ENCODE data around the gene S100A13. TPM values are rescaled to one million over a fixed set of nuclear protein-coding genes. Genes with fewer than 3 reads are reported as not detected.

Gene S100A13
- total RNA-seq, 1 experiment from 2014 or later, result 11.0 TPM

DNA sequence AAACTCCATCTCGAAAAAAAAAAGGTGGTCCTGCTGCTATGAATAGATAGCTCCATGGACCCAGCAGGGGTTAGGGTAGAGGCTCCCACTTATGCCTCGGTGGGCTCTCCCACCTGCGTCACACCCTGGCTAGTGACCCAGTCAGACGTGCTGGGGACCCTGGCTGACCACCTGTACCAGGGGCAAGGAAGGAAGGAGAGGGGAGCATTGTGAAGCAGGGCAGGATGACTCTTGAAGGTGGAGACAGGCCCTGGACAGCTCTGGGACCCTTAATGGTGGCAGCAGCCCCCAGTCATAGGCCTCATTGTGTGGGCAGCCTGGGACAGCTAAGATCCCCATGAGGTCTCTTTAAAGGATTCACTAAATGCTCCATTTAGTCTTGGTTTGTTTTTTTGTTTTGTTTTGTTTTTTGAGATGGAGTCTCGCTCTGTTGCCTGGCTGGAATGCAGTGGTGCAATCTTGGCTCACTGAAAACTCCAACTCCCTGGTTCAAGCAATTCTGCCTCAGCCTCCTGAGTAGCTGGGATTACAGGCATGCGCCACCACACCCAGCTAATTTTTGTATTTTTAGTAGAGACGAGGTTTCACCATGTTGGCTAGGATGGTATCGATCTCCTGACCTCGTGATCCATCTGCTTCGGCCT, 20.8 kb upstream of the S100A13 start:
- TF ChIP-seq EZH2 (IDR thresholded peaks at IDR 0.05; ENCODE audit: borderline replicate concordance, low read depth, low read length, poor library complexity, severe bottlenecking), result no peak
- TF ChIP-seq, protein P1, sequence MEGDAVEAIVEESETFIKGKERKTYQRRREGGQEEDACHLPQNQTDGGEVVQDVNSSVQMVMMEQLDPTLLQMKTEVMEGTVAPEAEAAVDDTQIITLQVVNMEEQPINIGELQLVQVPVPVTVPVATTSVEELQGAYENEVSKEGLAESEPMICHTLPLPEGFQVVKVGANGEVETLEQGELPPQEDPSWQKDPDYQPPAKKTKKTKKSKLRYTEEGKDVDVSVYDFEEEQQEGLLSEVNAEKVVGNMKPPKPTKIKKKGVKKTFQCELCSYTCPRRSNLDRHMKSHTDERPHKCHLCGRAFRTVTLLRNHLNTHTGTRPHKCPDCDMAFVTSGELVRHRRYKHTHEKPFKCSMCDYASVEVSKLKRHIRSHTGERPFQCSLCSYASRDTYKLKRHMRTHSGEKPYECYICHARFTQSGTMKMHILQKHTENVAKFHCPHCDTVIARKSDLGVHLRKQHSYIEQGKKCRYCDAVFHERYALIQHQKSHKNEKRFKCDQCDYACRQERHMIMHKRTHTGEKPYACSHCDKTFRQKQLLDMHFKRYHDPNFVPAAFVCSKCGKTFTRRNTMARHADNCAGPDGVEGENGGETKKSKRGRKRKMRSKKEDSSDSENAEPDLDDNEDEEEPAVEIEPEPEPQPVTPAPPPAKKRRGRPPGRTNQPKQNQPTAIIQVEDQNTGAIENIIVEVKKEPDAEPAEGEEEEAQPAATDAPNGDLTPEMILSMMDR (conservative IDR thresholded peaks at IDR 0.05; ENCODE audit: low read depth, low read length), result no peak

DNA sequence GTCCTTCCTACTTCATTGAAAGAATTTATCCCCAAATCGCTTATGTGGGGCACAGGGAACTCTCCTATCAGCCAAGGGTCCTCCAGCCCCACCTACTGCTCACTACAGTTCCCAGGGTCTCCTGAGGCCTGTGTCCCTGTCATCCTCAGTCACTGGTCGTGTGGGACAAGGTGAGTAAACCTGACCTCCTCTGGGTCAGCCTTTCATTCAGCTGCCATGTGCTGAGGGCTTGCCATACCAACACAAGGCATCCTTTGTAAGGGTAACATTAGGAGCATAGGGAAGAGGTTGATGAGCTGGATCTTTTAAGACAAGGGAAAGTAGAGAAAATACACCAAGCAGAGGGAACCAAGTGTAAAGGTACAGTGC, 20.0 kb upstream of the S100A13 start:
- CTCF ChIA-PET, result no interaction called here
- POLR2A ChIA-PET (ENCODE audit: low non-redundant PET), result no interaction called here
- Histone ChIP-seq H3K27me3 (replicated peaks; ENCODE audit: insufficient read depth, low read depth, low read length, poor library complexity) (no peaks in the 10 kb centered on the region), H3K36me3 (ENCODE audit: insufficient read depth, low read length, poor library complexity, severe bottlenecking) (peaks cover 52% of the 10 kb centered on the region), H3K9me3 (ENCODE audit: low read depth, low read length, poor library complexity, severe bottlenecking) (no peaks in the 10 kb centered on the region), H3K27ac (ENCODE audit: low read depth, low read length, poor library complexity, severe bottlenecking) (no peak overlapping the region), H3K4me3 (ENCODE audit: low read depth, low read length, poor library complexity, severe bottlenecking) (no peak overlapping the region), H3K4me1 (ENCODE audit: insufficient read depth, low read length, poor library complexity, severe bottlenecking) (no peaks in the 10 kb centered on the region)
- no TSS peak for BruUV-seq (replicated peaks)
- no peak for DNase-seq (ENCODE audit: low spot score)
- TF ChIP-seq, protein P1 (conservative IDR thresholded peaks at IDR 0.05; ENCODE audit: low read depth, low read length), result no peak
- no peak for TF ChIP-seq EZH2 (IDR thresholded peaks at IDR 0.05; ENCODE audit: borderline replicate concordance, low read depth, low read length, poor library complexity, severe bottlenecking)
- intact Hi-C loops (cut with micrococcal nuclease; ENCODE audit: unreplicated experiment), result no loop called here

More for the DNA sequence above, 20.8 kb upstream of the S100A13 start:
- no peak overlapping the region for H3K27ac ChIP-seq (ENCODE audit: low read depth, low read length, poor library complexity, severe bottlenecking)
- CTCF ChIA-PET, result no interaction called here
- no TSS peak for BruUV-seq (replicated peaks)
- H3K9me3 ChIP-seq (ENCODE audit: low read depth, low read length, poor library complexity, severe bottlenecking), result no peaks in the 10 kb centered on the region
- no peaks in the 10 kb centered on the region for H3K27me3 ChIP-seq (replicated peaks; ENCODE audit: insufficient read depth, low read depth, low read length, poor library complexity)
- intact Hi-C loops (cut with micrococcal nuclease; ENCODE audit: unreplicated experiment), result no loop called here
- H3K4me1 ChIP-seq (ENCODE audit: insufficient read depth, low read length, poor library complexity, severe bottlenecking), result no peaks in the 10 kb centered on the region
- no peak overlapping the region for H3K4me3 ChIP-seq (ENCODE audit: low read depth, low read length, poor library complexity, severe bottlenecking)
- peaks cover 44% of the 10 kb centered on the region for H3K36me3 ChIP-seq (ENCODE audit: insufficient read depth, low read length, poor library complexity, severe bottlenecking)
- DNase-seq (ENCODE audit: low spot score), result no peak
- POLR2A ChIA-PET (ENCODE audit: low non-redundant PET), result interaction anchor here (0.6 kb wide), 1 partner anchor 15 kb away, joined by 4 read pairs; no protein-coding TSS in a partner anchor

DNA sequence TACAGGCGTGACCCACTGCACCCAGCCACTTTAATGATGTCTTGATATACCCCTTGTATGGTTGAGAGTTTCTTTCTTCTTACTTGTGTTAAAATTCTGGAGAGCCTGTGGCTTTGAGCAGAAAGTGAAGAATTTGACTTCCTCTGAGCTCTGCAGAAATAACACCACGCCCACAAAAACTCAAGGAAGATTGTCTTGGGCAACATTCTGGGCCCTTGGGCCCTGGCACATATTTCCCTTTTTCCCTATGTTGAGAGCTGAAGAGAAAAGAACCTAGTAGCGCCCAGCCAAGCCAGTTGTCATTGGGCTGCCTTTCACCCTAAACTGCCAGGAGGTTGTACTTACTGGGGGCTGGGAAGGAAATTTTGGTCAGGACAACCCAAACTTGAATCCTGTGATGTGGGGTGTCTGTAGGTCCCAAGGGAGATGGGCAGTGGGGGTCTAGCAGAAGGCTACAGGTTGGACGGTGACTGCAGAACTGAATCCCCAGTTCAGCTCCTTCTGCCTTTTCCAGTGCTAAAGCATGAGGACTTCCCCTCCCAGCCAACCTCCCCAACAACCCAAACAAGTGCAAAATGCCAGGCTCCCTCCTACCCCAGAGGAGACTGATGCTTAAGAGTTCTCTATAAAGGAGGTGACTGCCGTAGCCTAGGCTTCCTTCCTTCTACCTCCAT, 19.5 kb upstream of the S100A13 start:
- CTCF ChIA-PET, result no interaction called here
- intact Hi-C loops (cut with micrococcal nuclease; ENCODE audit: unreplicated experiment), result no loop called here
- H3K27me3 ChIP-seq (replicated peaks; ENCODE audit: insufficient read depth, low read depth, low read length, poor library complexity), result no peaks in the 10 kb centered on the region
- H3K4me3 ChIP-seq (ENCODE audit: low read depth, low read length, poor library complexity, severe bottlenecking), result no peak overlapping the region
- POLR2A ChIA-PET (ENCODE audit: low non-redundant PET), result no interaction called here
- H3K4me1 ChIP-seq (ENCODE audit: insufficient read depth, low read length, poor library complexity, severe bottlenecking), result no peaks in the 10 kb centered on the region
- no peak for DNase-seq (ENCODE audit: low spot score)
- H3K36me3 ChIP-seq (ENCODE audit: insufficient read depth, low read length, poor library complexity, severe bottlenecking), result peaks cover 57% of the 10 kb centered on the region
- no peaks in the 10 kb centered on the region for H3K9me3 ChIP-seq (ENCODE audit: low read depth, low read length, poor library complexity, severe bottlenecking)
- no peak overlapping the region for H3K27ac ChIP-seq (ENCODE audit: low read depth, low read length, poor library complexity, severe bottlenecking)
- TF ChIP-seq, protein P1 (conservative IDR thresholded peaks at IDR 0.05; ENCODE audit: low read depth, low read length), result no peak
- TF ChIP-seq EZH2 (IDR thresholded peaks at IDR 0.05; ENCODE audit: borderline replicate concordance, low read depth, low read length, poor library complexity, severe bottlenecking), result no peak
- BruUV-seq (replicated peaks), result no TSS peak

All from A673 (cell line).